Stimulated activated CD8-positive, alpha-beta memory T cell treated with anti-CD3 and anti-CD28 coated beads, Interleukin-4, amount 100 ng/mL, for 48 hours (primary cell): ENCODE measurements around the gene ZNF334.
A peak's percentile ranks its signal among the peaks of the same experiment; 100 is the strongest.

Experiments
- DNase-seq: peaks from one replicate; pipeline ENCODE4 v3.0.0-alpha.2; 2020

The ZNF334 gene

GRCh38 chr20:46545077-46545826 is 31.9 kb upstream of the ZNF334 start:
- peak; percentile 62 for DNase-seq

GRCh38 chr20:46544576-46544975 is 31.2 kb upstream of the ZNF334 start:
- no peak for DNase-seq

GRCh38 chr20:46543959-46544358 is 30.6 kb upstream of the ZNF334 start:
- DNase-seq: no peak

- DNase-seq: no peak
Measured at GRCh38 chr20:46543033-46543432, 29.7 kb upstream of the ZNF334 start.

- no peak for DNase-seq
Measured at GRCh38 chr20:46541229-46541935, 28.0 kb upstream of the ZNF334 start.

GRCh38 chr20:46539113-46539512 is 25.8 kb upstream of the ZNF334 start:
- no peak for DNase-seq

GRCh38 chr20:46530640-46531039 is 17.3 kb upstream of the ZNF334 start:
- DNase-seq: no peak

- no peak for DNase-seq
Measured at GRCh38 chr20:46523696-46524328, 10.5 kb upstream of the ZNF334 start.

- no peak for DNase-seq
Measured at GRCh38 chr20:46523108-46523507, 9.7 kb upstream of the ZNF334 start.

GRCh38 chr20:46520976-46521579 is 7.7 kb upstream of the ZNF334 start:
- peak; percentile 60 for DNase-seq

GRCh38 chr20:46520540-46520939 is 7.2 kb upstream of the ZNF334 start:
- no peak for DNase-seq

GRCh38 chr20:46519471-46520068 is 6.2 kb upstream of the ZNF334 start:
- DNase-seq: no peak

- DNase-seq: no peak
Measured at GRCh38 chr20:46509523-46509922, 3.8 kb downstream of the ZNF334 start.

- DNase-seq: no peak
Measured at GRCh38 chr20:46507760-46508407, 5.5 kb downstream of the ZNF334 start.

GRCh38 chr20:46505506-46505905 is 7.9 kb downstream of the ZNF334 start:
- no peak for DNase-seq

GRCh38 chr20:46501961-46502360 is 11.4 kb downstream of the ZNF334 start:
- no peak for DNase-seq

GRCh38 chr20:46501337-46501942 is 11.9 kb downstream of the ZNF334 start:
- no peak for DNase-seq

GRCh38 chr20:46494077-46494476 is 19.3 kb downstream of the ZNF334 start:
- no peak for DNase-seq

- no peak for DNase-seq
Measured at GRCh38 chr20:46491354-46491753, 22.0 kb downstream of the ZNF334 start.

- no peak for DNase-seq
Measured at GRCh38 chr20:46488451-46488850, 24.9 kb downstream of the ZNF334 start.

GRCh38 chr20:46487628-46488027 is 25.7 kb downstream of the ZNF334 start:
- DNase-seq: no peak

GRCh38 chr20:46485431-46485830 is 27.9 kb downstream of the ZNF334 start:
- no peak for DNase-seq
